Measurements from ENCODE around the gene DPP4. TPM values are rescaled to one million over a fixed set of nuclear protein-coding genes. Genes with fewer than 3 reads are reported as not detected.

The DPP4 gene
- total and polyA plus RNA-seq, 7 experiments from 2014 or later = 35.7 to 188 (median 48.9) TPM

- POLR2A ChIA-PET = no interaction called here
- intact Hi-C loops (cut with micrococcal nuclease) = loop anchor here (5.0 to 10.0 kb wide), 5 partner anchors 132 to 913 kb away; partner anchors contain the start of genes IFIH1 (in 2 of the 2) and TANK (in 1 of the 2)
Observed at GRCh38 chr2:161990741-161991140, 83.3 kb downstream of the DPP4 start.

GRCh38 chr2:161990036-161990435, 84.0 kb downstream of the DPP4 start:
- CTCF ChIA-PET = interaction anchor here (0.8 kb wide), 1 partner anchor 136 kb away, joined by 3 read pairs; no protein-coding TSS in a partner anchor
- peaks cover 0 to 68% (median 0%) of the 10 kb centered on the region in 5 donors for H3K36me3 Mint-ChIP-seq
- intact Hi-C loops (cut with micrococcal nuclease) = loop anchor here (5.0 to 10.0 kb wide), 5 partner anchors 132 to 913 kb away; partner anchors contain the start of genes IFIH1 (in 2 of the 2) and TANK (in 1 of the 2)

More at GRCh38 chr2:161990741-161991140, 83.3 kb downstream of the DPP4 start:
- peaks cover 0 to 72% (median 2%) of the 10 kb centered on the region in 5 donors for H3K36me3 Mint-ChIP-seq
- no peak overlapping the region for H3K27ac ChIP-seq (ENCODE audit: low read depth, low read length)
- no peak overlapping the region for H3K4me3 Mint-ChIP-seq
- H3K4me1 Mint-ChIP-seq = peaks cover 29 to 65% (median 52%) of the 10 kb centered on the region in 7 donors
- no peaks in the 10 kb centered on the region for H3K27me3 ChIP-seq (ENCODE audit: control insufficient read depth in 2 of 2, insufficient read depth in 2 of 2, low read length in 2 of 2)
- DNase-seq = no peak
- H3K36me3 ChIP-seq (ENCODE audit: control insufficient read depth in 2 of 3, insufficient read depth in 3 of 3, low read length in 3 of 3) = no peaks in the 10 kb centered on the region
- H3K27ac Mint-ChIP-seq = peak overlapping the region in 3 of 9 donors; percentile 32 to 55 (median 39)
- ATAC-seq = no peak
- H3K4me3 ChIP-seq (ENCODE audit: low read length) = no peak overlapping the region
- H3K4me1 ChIP-seq (ENCODE audit: control insufficient read depth in 2 of 2, insufficient read depth in 2 of 2, low read length in 2 of 2) = peaks cover 18 to 43% of the 10 kb centered on the region in 2 donors
- H3K27me3 Mint-ChIP-seq = no peaks in the 10 kb centered on the region
- no peaks in the 10 kb centered on the region for H3K9me3 ChIP-seq (ENCODE audit: control insufficient read depth in 2 of 3, low read length in 3 of 3)
- peaks cover 0 to 8% (median 0%) of the 10 kb centered on the region in 11 donors for H3K9me3 Mint-ChIP-seq
- CTCF ChIA-PET = interaction anchor here (0.6 to 0.8 kb wide), 2 partner anchors 136 to 344 kb away, joined by 3 read pairs; no protein-coding TSS in a partner anchor

GRCh38 chr2:161988589-161988988, 85.4 kb downstream of the DPP4 start:
- peaks cover 0 to 8% (median 0%) of the 10 kb centered on the region in 11 donors for H3K9me3 Mint-ChIP-seq
- intact Hi-C loops (cut with micrococcal nuclease) = loop anchor here in 1 of 2 donors (1.0 kb wide), 1 partner anchor 136 kb away; no protein-coding TSS in a partner anchor
- Histone ChIP-seq H3K36me3 (ENCODE audit: control insufficient read depth in 2 of 3, insufficient read depth in 3 of 3, low read length in 3 of 3) (no peaks in the 10 kb centered on the region), H3K27ac (ENCODE audit: low read depth, low read length) (no peak overlapping the region), H3K4me3 (ENCODE audit: low read length) (no peak overlapping the region), H3K9me3 (ENCODE audit: control insufficient read depth in 2 of 3, low read length in 3 of 3) (no peaks in the 10 kb centered on the region), H3K4me1 (ENCODE audit: control insufficient read depth in 2 of 2, insufficient read depth in 2 of 2, low read length in 2 of 2) (peaks cover 6 to 25% of the 10 kb centered on the region in 2 donors), H3K27me3 (ENCODE audit: control insufficient read depth in 2 of 2, insufficient read depth in 2 of 2, low read length in 2 of 2) (no peaks in the 10 kb centered on the region)
- ChIA-PET CTCF (no interaction called here), POLR2A (no interaction called here)
- H3K27me3 Mint-ChIP-seq = no peaks in the 10 kb centered on the region
- H3K36me3 Mint-ChIP-seq = peaks cover 0 to 59% (median 0%) of the 10 kb centered on the region in 5 donors
- no peak overlapping the region for H3K4me3 Mint-ChIP-seq
- H3K27ac Mint-ChIP-seq = peak overlapping the region in 4 of 9 donors; percentile 49 to 79 (median 66)
- DNase-seq (no peak), ATAC-seq (no peak)
- peaks cover 13 to 47% (median 31%) of the 10 kb centered on the region in 7 donors for H3K4me1 Mint-ChIP-seq

More at GRCh38 chr2:161990036-161990435, 84.0 kb downstream of the DPP4 start:
- POLR2A ChIA-PET = interaction anchor here (0.6 kb wide), 1 partner anchor 36 kb away, joined by 3 read pairs; no protein-coding TSS in a partner anchor
- no peak for ATAC-seq
- H3K27ac Mint-ChIP-seq = peak overlapping the region in 1 of 9 donors; percentile 22
- no peak overlapping the region for H3K27ac ChIP-seq (ENCODE audit: low read depth, low read length)
- DNase-seq = no peak
- peaks cover 22 to 58% (median 45%) of the 10 kb centered on the region in 7 donors for H3K4me1 Mint-ChIP-seq
- H3K4me1 ChIP-seq (ENCODE audit: control insufficient read depth in 2 of 2, insufficient read depth in 2 of 2, low read length in 2 of 2) = peaks cover 11 to 36% of the 10 kb centered on the region in 2 donors
- H3K27me3 ChIP-seq (ENCODE audit: control insufficient read depth in 2 of 2, insufficient read depth in 2 of 2, low read length in 2 of 2) = no peaks in the 10 kb centered on the region
- no peaks in the 10 kb centered on the region for H3K9me3 ChIP-seq (ENCODE audit: control insufficient read depth in 2 of 3, low read length in 3 of 3)
- peaks cover 0 to 8% (median 0%) of the 10 kb centered on the region in 11 donors for H3K9me3 Mint-ChIP-seq
- no peaks in the 10 kb centered on the region for H3K27me3 Mint-ChIP-seq
- H3K36me3 ChIP-seq (ENCODE audit: control insufficient read depth in 2 of 3, insufficient read depth in 3 of 3, low read length in 3 of 3) = no peaks in the 10 kb centered on the region
- H3K4me3 ChIP-seq (ENCODE audit: low read length) = no peak overlapping the region
- no peak overlapping the region for H3K4me3 Mint-ChIP-seq

- intact Hi-C loops (cut with micrococcal nuclease) = no loop called here
- Mint-ChIP-seq H3K27me3 (peaks cover 0 to under 1% (median 0%) of the 10 kb centered on the region in 5 donors), H3K4me1 (peaks cover 6 to 47% (median 21%) of the 10 kb centered on the region in 7 donors), H3K4me3 (no peak overlapping the region), H3K27ac (no peak overlapping the region), H3K36me3 (peaks cover 0 to 59% (median 0%) of the 10 kb centered on the region in 5 donors), H3K9me3 (peaks cover 0 to 10% (median 0%) of the 10 kb centered on the region in 11 donors)
- CTCF ChIA-PET = interaction anchor here (0.6 to 1.1 kb wide), 2 partner anchors 40 to 135 kb away, joined by 3 read pairs; no protein-coding TSS in a partner anchor
- no peaks in the 10 kb centered on the region for H3K9me3 ChIP-seq (ENCODE audit: control insufficient read depth in 2 of 3, low read length in 3 of 3)
- H3K4me3 ChIP-seq (ENCODE audit: low read length) = no peak overlapping the region
- H3K27me3 ChIP-seq (ENCODE audit: control insufficient read depth in 2 of 2, insufficient read depth in 2 of 2, low read length in 2 of 2) = no peaks in the 10 kb centered on the region
- ATAC-seq (no peak), DNase-seq (no peak)
- H3K36me3 ChIP-seq (ENCODE audit: control insufficient read depth in 2 of 3, insufficient read depth in 3 of 3, low read length in 3 of 3) = no peaks in the 10 kb centered on the region
- H3K27ac ChIP-seq (ENCODE audit: low read depth, low read length) = no peak overlapping the region
- POLR2A ChIA-PET = no interaction called here
- H3K4me1 ChIP-seq (ENCODE audit: control insufficient read depth in 2 of 2, insufficient read depth in 2 of 2, low read length in 2 of 2) = peaks cover 0 to 14% of the 10 kb centered on the region in 2 donors
Observed at GRCh38 chr2:161987311-161987710, 86.7 kb downstream of the DPP4 start.

GRCh38 chr2:161983866-161984265, 90.1 kb downstream of the DPP4 start:
- Mint-ChIP-seq H3K36me3 (peaks cover 0 to 52% (median 0%) of the 10 kb centered on the region in 5 donors), H3K27ac (no peak overlapping the region), H3K4me1 (peaks cover 4 to 59% (median 16%) of the 10 kb centered on the region in 7 donors), H3K9me3 (peaks cover 0 to 14% (median 0%) of the 10 kb centered on the region in 11 donors), H3K4me3 (no peak overlapping the region), H3K27me3 (peaks cover 0 to 4% (median 0%) of the 10 kb centered on the region in 5 donors)
- DNase-seq (no peak), ATAC-seq (no peak)
- H3K36me3 ChIP-seq (ENCODE audit: control insufficient read depth in 2 of 3, insufficient read depth in 3 of 3, low read length in 3 of 3) = no peaks in the 10 kb centered on the region
- no peak overlapping the region for H3K27ac ChIP-seq (ENCODE audit: low read depth, low read length)
- no peaks in the 10 kb centered on the region for H3K27me3 ChIP-seq (ENCODE audit: control insufficient read depth in 2 of 2, insufficient read depth in 2 of 2, low read length in 2 of 2)
- ChIA-PET POLR2A (interaction anchor here (0.6 kb wide), 1 partner anchor 386 kb away, joined by 3 read pairs; no protein-coding TSS in a partner anchor), CTCF (interaction anchor here (1.3 kb wide), 1 partner anchor 82 kb away, joined by 5 read pairs; no protein-coding TSS in a partner anchor)
- intact Hi-C loops (cut with micrococcal nuclease) = no loop called here
- H3K4me1 ChIP-seq (ENCODE audit: control insufficient read depth in 2 of 2, insufficient read depth in 2 of 2, low read length in 2 of 2) = peaks cover 4 to 7% of the 10 kb centered on the region in 2 donors
- no peak overlapping the region for H3K4me3 ChIP-seq (ENCODE audit: low read length)
- H3K9me3 ChIP-seq (ENCODE audit: control insufficient read depth in 2 of 3, low read length in 3 of 3) = no peaks in the 10 kb centered on the region

DNA sequence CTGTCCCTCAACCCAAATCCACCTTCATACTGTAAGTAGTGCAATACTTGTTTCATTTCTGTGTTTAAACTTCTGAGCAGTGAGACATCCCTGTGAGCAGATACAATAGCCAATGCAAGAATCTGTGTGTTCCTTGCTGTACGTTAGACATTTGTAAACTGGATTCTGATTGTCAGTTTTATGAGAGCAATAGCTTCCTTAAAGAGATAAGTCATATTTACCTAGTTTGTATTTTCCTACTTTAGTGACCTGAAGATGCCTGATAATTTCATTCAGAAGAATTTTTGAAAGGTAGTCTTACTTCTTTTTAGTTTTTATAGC, 90.7 kb downstream of the DPP4 start:
- peaks cover 0 to 48% (median 0%) of the 10 kb centered on the region in 5 donors for H3K36me3 Mint-ChIP-seq
- peaks cover 4 to 57% (median 11%) of the 10 kb centered on the region in 7 donors for H3K4me1 Mint-ChIP-seq
- POLR2A ChIA-PET = interaction anchor here (0.6 kb wide), 1 partner anchor 387 kb away, joined by 3 read pairs; no protein-coding TSS in a partner anchor
- H3K9me3 Mint-ChIP-seq = peaks cover 0 to 12% (median 0%) of the 10 kb centered on the region in 11 donors
- Histone ChIP-seq H3K27ac (ENCODE audit: low read depth, low read length) (no peak overlapping the region), H3K27me3 (ENCODE audit: control insufficient read depth in 2 of 2, insufficient read depth in 2 of 2, low read length in 2 of 2) (no peaks in the 10 kb centered on the region), H3K4me3 (ENCODE audit: low read length) (no peak overlapping the region), H3K9me3 (ENCODE audit: control insufficient read depth in 2 of 3, low read length in 3 of 3) (no peaks in the 10 kb centered on the region), H3K4me1 (ENCODE audit: control insufficient read depth in 2 of 2, insufficient read depth in 2 of 2, low read length in 2 of 2) (peaks cover 4 to 7% of the 10 kb centered on the region in 2 donors), H3K36me3 (ENCODE audit: control insufficient read depth in 2 of 3, insufficient read depth in 3 of 3, low read length in 3 of 3) (no peaks in the 10 kb centered on the region)
- peak overlapping the region in 1 of 10 donors; percentile 8 for H3K4me3 Mint-ChIP-seq
- peaks cover 0 to 4% (median 0%) of the 10 kb centered on the region in 5 donors for H3K27me3 Mint-ChIP-seq
- CTCF ChIA-PET = interaction anchor here (0.6 to 1.1 kb wide), 2 partner anchors 19 to 1873 kb away, joined by 3 to 4 read pairs; no protein-coding TSS in a partner anchor
- no peak for DNase-seq
- no peak for ATAC-seq
- no peak overlapping the region for H3K27ac Mint-ChIP-seq
- intact Hi-C loops (cut with micrococcal nuclease) = no loop called here

All from naive thymus-derived CD4-positive, alpha-beta T cell (primary cell).